Breast epithelium (tissue), 3 donors: ENCODE data around the gene MYF5.

Experiments used
- CTCF ChIP-seq, 3 donors: fragments of 450-650 bp; IDR thresholded peaks; one replicate each; pipeline ENCODE4 v1.5.1; 2016 to 2017; ENCODE audit warnings: antibody characterized with exemption in 3 of 3, mild to moderate bottlenecking in 3 of 3, moderate library complexity in 3 of 3
- POLR2A ChIP-seq: fragments of 450-650 bp; IDR thresholded peaks from one replicate; pipeline ENCODE4 v1.6.1; 2016; ENCODE audit warnings: antibody characterized with exemption, mild to moderate bottlenecking, moderate library complexity

DNA sequence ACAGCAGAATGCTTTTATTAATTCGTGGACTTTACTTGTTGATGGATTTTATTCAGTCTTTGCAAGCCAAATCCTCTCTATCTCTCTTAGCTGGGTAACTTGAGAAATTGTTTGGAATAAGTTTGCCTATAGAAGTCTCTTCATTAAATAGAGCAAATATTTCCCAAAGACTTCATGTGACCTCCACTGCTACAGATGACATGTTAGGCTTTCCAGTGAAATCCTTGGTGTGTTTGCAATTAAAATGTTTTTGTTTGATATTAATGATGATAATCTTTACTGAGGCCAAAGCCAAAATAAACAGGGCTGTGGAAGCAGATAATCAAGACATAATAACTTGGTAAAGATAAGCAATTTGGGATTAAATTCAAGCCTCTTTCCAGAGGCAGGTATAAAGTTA lies 4.8 kb upstream of the MYF5 start:
- TF ChIP-seq POLR2A, result no peak
- TF ChIP-seq CTCF (IDR thresholded peaks at IDR 0.05), result no peak
